Measurements from ENCODE around the gene GPR15LG.
"Not testable (repeated sequence)": the region's sequence is repeated elsewhere in the genome, so short reads cannot be mapped to it uniquely, and the experiment has no call there.

Gene GPR15LG

DNA sequence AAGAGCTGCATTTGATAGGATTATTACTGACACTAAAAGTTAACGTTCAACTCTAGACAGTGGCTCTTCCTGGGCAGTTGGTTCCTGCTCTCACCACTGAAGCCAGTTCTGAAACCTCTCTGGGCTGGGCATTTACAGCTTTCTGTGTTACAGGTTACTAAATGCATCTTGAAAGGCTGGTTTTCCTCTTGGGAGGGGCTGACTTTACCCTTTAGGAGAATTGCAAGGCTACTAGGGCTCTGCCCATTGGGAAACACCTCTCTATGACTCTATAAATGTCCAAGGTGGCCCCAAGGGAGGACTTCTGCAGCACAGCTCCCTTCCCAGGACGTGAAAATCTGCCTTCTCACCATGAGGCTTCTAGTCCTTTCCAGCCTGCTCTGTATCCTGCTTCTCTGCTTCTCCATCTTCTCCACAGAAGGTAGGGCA lies at the start of gene GPR15LG:
GPR15LG (plus strand) TSS at position 301 of the 429 bp plus-strand sequence; CDS start at position 352, 51 bp downstream.
- DNase-seq (ENCODE audit: low spot score) (no peak), FAIRE-seq (no peak)

DNA sequence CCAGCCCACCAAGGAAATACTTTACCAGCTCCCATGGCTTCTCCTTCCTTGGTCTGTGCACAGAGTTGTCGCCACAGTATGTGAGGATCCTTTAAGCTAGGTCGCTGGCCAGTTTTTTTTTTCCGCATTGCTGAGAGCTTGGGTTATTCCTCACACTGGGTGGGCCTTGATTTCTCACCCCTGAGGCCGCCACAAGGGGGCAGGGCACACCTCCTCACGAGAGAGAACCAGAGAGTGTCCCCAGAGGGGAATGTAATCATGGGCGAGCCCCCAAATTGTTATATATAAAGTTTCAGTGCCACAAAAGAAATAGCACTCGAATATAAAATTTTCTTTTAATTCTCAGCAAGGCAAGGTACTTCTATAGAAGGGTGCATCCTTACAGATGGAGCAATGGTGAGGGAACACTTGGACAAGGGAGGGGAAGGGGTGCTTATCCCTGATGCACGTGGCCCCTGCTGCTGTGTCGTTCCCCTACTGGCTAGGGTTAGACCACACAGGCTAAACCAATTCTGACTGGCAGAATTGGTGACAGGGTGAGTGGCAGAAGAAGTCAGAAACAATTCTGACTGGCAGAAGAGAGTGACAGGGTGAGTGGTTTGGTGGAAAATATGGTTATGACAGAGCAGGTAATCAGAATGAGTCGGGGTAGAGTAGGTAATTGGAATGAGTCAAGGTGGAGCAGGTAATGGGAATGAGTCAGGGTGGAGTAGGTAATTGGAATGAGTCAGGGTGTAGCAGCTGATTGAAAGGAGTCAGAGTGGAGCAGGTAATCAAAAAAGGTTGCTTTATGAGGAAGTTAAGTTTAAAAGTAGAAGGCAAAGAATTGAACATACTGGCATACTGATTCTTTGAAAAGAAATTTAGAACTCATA lies 47.5 kb upstream of the GPR15LG start:
- not testable (repeated sequence) for DNase-seq (ENCODE audit: low spot score); FAIRE-seq

DNA sequence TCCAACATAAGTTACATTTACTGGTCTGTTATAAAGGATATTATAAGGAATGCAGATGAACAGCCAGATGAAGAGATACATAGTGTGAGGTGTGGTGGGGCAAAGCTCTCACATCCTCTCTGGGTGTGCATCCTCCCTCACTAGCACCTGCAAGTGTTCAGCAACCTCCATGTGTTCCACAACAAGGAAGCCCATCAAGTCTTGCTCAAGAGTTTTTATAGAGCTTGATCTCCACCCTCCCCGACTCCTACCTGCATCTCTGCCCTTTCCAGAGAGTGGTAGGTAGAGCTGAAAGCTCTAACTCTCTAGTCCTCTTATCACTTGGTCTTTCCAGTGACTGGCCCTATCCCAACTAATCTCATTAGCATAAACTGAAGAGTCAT lies 46.8 kb upstream of the GPR15LG start:
- DNase-seq (ENCODE audit: low spot score) (no peak), FAIRE-seq (no peak)

DNA sequence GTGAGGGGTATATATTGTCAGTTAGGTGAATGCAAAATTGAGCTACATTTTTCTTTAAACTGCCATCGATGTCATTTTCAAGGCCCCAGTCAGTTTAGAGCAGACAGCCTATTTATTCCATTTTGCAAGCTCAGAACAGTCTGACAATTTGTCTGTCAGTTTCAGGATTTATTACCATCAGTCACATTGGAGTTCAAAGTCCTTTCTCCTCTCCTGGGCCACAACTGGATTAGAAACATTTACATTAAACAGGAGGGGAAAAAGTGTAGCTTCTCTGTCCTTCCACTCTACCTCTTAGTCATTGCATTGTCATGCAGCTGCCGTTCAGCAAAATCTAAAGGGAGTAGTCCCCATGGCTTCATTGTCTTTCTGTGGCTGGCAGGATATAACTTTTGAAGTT lies 37.8 kb upstream of the GPR15LG start:
- DNase-seq (ENCODE audit: low spot score) = no peak
- FAIRE-seq = no peak

DNA sequence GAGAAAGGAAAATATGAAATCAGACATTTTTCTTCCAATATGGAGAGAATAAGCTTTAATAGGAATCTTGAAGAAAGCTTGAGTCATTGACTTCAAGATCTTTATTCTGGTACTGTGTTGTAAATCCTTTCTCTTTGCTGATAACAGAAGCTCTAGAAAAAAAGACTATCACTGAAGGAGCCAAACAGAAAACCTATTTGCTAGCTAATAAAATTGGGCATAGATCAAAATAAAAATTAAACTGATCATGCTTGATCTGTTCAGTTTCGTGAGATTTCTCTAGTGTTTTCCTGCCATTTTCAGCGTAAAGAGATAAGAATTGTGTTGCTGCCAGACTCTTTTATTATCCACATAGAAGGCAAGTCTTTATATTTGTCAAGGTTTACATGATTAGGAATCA lies 35.8 kb upstream of the GPR15LG start:
- DNase-seq (ENCODE audit: low spot score) (no peak), FAIRE-seq (no peak)

DNA sequence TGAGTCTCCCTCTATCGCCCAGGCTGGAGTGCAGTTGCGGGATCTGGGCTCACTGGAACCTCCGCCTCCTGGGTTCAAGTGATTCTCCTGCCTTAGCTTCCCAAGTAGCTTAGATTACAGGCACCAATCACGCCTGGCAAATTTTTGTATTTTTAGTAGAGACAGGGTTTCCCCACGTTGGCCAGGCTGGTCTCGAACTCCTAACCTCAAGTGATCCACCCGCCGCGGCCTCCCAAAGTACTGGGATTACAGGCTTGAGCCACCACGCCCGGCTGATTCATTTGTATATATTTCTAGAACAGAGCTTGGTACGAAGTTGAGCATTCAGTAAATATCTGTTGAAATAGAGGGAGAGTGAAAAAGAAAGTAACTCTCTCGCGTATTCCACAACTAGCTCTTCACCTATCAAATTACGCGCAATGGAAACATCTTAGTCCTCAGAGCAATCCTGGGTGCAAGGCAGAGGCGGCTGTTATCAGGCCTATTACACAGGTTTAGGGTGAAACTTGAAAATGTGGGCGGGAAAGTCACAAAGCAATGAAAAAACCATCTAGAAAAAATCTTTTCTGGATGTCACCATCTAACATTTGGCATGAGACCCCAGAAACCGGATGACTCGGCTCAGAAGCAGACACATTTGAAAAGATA lies 35.0 kb upstream of the GPR15LG start:
- FAIRE-seq = no peak
- peak; percentile 21 for DNase-seq (ENCODE audit: low spot score)

DNA sequence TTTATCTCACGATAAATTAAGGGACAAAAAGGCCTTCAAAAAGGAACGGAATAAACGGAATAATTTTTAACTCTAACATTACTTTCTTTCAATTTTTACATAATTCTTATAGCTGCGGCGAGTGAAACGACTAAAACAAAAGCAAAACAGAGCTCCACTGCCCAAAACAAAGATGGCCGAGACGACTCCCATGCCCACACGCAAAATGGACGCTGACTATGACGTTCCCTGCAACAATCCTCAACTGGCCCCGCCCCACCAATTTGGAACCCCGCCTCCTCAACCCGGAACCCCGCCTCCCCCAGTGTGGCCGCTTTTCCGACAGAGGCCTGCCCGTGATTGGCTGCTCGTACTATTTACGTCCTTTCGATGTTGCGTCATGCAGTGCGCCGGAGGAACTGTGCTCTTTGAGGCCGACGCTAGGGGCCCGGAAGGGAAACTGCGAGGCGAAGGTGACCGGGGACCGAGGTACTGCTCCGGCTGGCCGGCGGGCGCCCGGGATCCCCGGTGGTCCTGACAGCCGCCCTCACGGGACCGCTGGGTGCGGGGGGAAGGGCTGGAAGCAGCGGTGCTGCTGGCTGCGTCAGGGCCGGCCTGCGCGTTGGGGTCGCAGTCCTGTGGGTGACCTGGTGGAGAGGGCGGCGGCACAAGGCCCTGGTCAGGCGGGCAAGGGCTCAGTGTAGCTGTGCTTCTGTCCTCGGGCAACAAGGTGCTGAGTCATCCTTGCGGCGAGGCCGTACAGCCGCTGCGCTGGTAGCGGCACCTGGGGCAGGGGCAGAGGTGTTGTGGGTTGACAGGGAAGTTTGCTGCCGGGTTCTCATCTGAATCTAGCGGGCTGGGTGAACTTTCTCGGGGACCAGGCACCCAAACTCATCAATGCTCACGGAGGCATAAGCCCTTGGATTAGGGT lies 34.2 kb upstream of the GPR15LG start, which contains the start of gene GHITM:
GHITM (plus strand) TSS at position 384 of the 910 bp plus-strand sequence. CDS start 1,992 bp downstream, outside the sequence.
- no peak for FAIRE-seq

DNA sequence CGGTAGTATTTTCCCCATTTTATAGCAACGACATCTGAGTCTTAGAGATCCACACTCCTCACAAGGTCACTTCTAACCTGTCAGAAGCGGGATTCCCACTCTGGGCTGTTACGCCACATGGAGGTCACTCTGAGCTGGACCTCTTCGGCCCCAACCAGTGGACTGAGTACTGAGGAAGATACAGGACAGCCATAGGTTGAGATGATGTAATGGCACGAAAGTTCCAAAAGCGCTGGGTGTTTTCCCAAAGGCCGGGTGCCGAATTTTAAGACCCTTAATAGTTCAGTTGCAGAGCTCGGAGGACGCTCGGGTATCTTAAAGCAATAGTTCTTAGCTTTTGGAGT lies 33.6 kb upstream of the GPR15LG start:
- DNase-seq (ENCODE audit: low spot score) = no peak
- no peak for FAIRE-seq

More for the DNA sequence above, 34.2 kb upstream of the GPR15LG start, which contains the start of gene GHITM:
- peak; percentile 94 for DNase-seq (ENCODE audit: low spot score)

DNA sequence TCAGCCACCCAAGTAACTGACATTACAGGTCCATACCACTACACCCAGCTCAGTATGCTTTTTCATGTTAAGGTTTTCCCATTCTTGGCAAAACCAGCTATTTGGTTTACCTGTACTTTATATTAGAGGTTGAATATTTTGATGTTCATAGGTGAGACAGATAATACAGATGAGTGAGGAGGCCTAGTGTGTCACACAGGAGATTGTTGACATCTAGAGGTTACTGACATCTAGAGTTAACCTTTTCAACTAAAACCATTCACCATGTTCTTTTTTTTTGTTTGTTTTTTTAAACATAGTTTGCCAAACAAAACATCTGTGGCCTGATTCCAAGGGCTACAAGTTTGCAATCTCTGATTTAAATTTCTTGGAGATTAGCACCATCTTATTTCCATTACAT lies 26.3 kb upstream of the GPR15LG start:
- FAIRE-seq = no peak
- no peak for DNase-seq (ENCODE audit: low spot score)

DNA sequence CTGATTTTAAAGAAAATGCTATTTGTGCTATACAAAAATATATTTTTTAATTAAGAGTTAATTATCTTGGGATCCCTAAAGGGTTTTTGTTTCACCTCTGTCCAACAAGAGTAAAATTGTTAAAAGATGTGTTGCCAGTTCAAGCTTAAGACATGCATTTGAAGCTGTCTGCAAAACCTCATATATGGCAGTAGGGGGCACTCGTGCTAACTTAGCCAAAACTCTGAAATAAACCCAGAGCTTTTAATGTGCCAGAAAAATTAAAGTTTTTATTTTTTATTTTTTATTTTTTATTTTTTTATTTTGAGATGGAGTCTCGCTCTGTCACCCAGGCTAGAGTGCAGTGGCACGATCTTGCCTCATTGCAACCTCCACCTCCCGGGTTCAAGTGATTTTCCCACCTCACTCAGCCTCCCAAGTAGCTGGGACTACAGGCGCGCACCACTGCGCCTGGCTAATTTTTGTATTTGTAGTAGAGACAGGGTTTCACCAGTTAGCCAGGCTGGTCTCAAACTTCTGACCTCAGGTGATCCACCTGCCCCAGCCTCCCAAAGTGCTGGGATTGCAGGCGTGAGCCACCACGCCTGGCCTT lies 25.5 kb upstream of the GPR15LG start:
- peak; percentile 31 for DNase-seq (ENCODE audit: low spot score)
- FAIRE-seq = not testable (repeated sequence)

DNA sequence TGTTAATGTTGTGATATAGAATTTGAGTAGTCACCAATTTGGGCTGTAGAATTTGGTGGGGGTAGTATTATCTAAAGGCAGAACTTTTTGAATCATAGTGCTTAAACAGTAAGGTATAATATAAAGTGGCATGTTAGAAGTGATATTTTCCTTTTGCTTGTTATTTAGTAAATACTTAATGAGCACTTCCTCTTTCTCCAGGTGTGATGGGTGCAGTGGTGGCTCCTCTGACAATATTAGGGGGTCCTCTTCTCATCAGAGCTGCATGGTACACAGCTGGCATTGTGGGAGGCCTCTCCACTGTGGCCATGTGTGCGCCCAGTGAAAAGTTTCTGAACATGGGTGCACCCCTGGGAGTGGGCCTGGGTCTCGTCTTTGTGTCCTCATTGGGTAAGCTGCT lies 23.7 kb upstream of the GPR15LG start:
- DNase-seq (ENCODE audit: low spot score) (no peak), FAIRE-seq (no peak)

DNA sequence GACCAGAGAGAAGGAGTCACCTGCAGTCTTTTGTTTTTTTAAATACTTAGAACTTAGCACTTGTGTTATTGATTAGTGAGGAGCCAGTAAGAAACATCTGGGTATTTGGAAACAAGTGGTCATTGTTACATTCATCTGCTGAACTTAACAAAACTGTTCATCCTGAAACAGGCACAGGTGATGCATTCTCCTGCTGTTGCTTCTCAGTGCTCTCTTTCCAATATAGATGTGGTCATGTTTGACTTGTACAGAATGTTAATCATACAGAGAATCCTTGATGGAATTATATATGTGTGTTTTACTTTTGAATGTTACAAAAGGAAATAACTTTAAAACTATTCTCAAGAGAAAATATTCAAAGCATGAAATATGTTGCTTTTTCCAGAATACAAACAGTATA lies 20.8 kb upstream of the GPR15LG start:
- FAIRE-seq (no peak), DNase-seq (ENCODE audit: low spot score) (no peak)

DNA sequence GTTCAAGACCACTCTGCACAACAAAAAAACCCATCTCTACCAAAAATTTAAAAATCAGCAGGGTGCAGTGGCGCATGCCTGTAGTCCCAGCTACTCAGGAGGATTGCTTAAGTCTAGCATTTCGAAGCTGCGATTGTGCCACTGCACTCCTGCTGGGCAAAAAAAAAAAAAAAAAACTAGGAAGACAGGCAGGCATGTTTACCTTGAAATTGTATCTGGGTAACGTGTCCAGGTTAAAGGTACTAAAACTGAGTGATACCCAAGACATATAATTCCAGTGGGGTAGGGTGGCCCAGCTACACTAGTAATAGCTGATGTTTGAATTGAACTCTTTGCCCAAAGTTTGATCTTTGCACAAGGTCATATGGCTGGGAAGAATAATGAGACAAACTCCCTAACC lies 18.1 kb upstream of the GPR15LG start:
- DNase-seq (ENCODE audit: low spot score) = no peak
- FAIRE-seq = no peak

DNA sequence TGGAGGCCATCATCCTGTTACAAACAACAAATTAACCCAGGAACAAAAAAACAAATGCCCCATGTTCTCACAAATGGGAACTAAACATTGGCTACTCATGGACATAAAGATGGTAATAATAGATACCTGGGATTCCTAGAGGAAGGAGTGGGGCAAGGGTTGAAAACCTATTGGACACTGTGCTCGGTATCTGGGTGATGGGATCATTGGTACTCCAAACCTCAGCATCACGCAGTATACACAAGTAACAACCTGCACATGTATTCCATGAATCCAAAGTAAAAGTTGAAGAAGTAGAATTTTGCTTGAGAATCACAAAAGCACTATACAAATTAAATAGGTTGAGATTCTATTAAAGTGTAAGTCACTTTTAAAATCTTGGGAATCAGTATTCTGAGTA lies 17.6 kb upstream of the GPR15LG start:
- FAIRE-seq (no peak), DNase-seq (ENCODE audit: low spot score) (no peak)

DNA sequence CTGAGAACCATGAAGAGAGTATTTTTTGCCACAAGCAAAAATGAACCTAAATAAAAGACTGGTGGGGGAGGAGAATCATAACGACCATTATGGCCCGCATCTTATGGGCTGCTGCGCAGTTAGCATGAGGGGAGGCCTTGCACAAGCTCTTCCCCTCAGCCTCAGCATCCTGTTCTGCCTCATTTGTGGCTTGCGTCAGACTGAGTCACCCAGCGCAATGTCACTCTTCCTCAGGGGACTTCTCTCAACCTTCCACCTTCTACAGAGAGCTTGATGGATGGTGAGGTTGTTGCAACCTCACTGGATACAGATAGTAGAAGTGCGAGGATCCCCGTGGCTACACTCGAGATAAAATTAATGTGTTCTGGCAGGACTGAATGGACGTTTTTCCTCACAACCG lies 16.8 kb upstream of the GPR15LG start:
- no peak for DNase-seq (ENCODE audit: low spot score)
- no peak for FAIRE-seq

DNA sequence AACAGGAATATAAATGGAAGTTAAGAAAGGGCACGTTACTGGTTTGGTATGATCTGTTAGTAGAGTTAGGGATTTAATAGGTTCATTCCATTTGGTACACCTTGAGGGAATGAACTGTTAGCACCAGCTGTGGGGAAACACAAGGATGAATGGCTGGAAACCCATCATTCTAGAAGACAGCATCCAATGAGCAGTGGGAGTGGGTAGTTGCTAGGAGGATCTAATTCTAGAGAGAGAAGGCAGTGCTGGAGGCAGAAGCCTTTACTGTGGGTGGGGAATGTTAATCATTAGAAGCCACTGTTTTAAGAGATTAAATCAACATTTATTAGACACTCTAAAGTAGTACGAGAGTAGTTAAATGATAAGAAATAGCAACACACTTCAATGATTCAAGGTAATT lies 15.5 kb upstream of the GPR15LG start:
- FAIRE-seq = no peak
- no peak for DNase-seq (ENCODE audit: low spot score)

DNA sequence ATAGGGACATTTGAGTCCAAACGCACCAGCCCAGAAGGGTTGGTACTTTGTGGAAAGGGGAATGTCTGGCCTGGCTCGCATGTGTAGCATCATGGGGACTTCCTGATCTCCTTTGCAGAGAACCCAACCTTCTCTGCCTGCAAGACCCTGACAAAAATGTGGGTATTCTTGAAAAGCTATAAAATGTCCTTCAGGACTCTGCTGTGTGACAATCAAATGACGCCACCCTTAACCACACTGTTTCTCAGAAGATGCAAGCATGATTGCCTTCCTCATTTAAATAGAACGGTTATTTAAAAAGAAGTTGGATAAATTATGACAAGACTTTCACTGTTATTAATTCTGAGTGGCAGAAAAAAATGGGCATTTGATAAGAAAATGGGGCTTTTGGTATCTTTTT lies 15.1 kb upstream of the GPR15LG start:
- no peak for DNase-seq (ENCODE audit: low spot score)
- no peak for FAIRE-seq

DNA sequence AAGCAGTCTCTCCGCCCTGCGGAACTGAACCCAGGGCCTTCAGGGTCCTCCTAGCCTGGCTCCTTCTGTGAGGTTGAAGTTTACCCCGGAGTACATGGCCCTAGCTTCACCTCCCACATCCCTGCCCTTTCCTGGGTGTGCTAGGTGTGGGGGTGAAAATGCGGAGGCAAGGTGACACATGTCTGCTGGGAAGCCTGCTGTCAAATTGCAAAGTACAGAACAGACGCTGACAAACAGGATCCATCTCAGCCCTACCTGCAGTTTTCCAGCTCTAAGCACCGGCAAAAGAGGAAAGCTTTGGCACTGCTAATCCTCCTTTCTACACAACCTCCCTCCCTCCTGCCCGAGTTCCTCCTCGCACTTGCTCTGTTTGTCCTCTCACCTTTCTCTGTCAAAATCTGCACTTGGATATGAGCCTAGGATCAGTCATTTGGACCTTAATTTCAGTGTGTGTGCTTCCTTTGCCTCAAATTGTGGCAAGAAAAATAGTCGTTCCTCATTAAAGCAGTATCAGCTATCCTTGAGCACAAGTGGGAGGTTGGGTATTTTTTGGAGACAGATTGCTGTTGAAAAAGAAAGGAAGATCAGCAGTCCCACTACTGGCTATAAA lies 14.4 kb upstream of the GPR15LG start:
- FAIRE-seq (no peak), DNase-seq (ENCODE audit: low spot score) (no peak)

DNA sequence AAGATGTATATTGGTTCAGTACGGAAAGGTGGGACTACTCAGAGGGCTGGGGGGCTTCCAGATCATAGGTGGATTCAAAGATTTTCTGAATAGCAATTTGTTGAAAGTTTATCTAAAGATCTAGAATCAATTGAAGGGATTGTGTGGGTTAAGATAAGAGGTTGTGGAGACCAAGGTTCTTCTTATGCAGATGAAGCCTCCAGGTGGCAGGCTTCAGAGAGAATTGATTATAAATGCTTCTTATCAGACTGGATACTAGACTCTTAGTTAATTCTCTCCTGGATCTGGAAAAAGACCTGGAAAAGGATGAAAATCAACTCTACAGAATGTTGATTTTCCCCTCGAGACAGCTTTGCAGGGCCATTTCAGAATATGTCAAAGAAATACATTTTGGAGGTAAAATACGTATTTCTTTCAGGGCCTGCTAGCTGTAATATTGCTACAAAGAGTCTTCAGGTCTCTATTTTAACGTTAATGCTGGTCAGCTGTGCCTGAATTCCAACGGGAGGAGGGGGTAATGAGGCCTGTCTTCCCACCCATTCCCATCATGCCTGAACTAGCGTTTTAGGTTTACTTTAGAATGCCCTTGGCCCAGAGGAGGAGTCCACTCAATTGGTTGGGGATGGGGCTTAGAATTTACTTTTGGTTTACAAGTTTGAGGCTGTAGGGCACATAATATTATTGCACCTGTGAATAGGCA lies 12.8 kb upstream of the GPR15LG start:
- no peak for DNase-seq (ENCODE audit: low spot score)
- FAIRE-seq = no peak

DNA sequence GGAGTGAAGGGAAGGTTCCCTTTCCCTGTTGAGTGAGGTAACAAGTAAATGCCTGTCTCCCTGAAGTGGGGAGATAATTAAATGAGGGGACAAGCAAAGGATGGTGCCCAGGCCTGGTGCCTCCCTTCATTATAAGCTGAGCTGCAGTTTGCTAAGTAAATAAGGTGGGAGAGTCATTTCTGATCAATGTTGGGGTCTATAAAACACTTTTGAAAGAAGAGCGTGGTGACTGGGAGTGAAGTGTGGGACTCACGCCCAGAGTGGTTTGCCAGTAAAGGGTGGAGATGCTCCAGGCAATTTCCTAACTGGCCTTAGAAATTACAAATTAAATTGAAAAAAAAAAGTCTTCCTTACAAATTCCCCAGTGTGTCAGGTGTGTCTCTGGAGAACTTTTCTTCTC lies 9.6 kb upstream of the GPR15LG start:
- DNase-seq (ENCODE audit: low spot score) (no peak), FAIRE-seq (no peak)

All from urothelium cell line (cell line).